NOMO-1 (cell line): ENCODE data around the gene NPPC.
"Not testable (repeated sequence)": the region's sequence is repeated elsewhere in the genome, so short reads cannot be mapped to it uniquely, and the experiment has no call there.

Experiments
- DNase-seq, 2 experiments: peaks; one replicate each; lab custom pipeline; 2025; ENCODE audit not compliant: unreplicated experiment in 2 of 2; lab: John Stamatoyannopoulos, UW

The NPPC gene

DNA sequence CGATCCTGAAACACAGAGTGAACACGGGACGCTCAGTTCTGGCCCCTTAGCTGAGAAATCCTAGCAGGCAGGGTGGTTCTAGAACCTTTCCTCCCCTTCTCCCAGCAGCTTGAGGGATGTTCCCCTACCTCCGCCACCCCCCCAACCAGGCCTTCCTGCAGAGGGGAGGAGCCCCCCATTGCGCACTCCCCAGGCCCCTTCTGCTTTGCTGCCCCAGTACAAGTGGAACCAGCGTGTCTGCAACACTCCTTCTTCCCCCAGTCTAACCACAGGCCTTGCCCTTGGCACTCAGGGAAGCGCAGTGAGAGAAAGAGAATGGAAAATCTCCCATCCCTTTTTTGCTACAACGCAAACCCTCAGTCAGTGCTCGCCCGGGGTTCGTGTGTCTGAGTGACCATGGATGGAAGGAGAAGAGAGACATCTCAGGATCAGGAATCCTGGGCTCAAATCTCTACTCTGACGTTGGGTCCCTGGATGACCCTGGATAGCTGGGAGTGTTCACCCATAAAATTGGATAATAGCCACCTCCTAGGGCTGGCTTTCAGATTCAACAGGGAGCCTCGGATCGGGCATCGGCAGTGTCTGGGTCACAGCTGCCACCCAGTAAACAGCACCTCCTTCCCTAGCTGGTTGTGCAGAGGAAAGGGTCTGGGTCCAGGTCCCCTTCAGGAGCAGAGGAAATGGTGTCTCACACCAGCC lies 3.7 kb downstream of the NPPC start:
- no peak for DNase-seq

- no peak for DNase-seq
Measured at GRCh38 chr2:231920795-231921194, 5.4 kb downstream of the NPPC start.

- no peak for DNase-seq
Measured at GRCh38 chr2:231920366-231920765, 5.8 kb downstream of the NPPC start.

DNA sequence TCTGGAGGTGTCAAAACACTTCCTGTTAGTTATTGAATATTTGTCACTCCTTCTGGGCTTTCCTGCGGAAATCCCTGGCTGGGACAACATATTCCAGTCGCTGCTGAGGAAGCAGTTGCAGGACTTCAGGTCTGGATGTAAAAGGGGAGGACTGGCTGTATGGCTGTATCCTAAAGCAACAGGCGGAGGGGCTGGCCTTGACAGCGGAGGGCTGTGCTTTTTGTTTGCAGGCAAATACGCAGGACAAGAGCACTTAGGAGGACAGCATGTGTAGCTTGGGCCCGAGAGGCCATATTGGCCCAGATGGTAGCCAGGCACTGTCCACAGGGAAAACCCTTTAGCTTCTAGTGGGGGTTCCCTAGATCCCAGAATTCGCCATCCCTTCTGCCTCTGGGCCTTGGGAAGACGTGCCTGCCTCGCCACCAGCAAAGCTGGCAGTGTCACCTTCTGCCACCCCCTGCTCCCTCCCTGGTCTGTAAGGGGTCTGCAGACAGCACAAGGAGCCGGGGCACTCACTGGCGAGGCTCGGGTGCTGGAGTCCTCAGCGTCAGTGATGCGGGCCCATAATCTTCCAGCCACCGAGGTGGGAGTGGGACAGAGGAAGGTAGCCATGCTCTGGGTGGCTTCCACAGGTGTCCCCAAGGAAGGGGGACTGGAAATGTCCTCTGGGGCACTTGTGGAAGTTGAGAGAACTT lies 6.7 kb downstream of the NPPC start:
- DNase-seq = no peak

DNA sequence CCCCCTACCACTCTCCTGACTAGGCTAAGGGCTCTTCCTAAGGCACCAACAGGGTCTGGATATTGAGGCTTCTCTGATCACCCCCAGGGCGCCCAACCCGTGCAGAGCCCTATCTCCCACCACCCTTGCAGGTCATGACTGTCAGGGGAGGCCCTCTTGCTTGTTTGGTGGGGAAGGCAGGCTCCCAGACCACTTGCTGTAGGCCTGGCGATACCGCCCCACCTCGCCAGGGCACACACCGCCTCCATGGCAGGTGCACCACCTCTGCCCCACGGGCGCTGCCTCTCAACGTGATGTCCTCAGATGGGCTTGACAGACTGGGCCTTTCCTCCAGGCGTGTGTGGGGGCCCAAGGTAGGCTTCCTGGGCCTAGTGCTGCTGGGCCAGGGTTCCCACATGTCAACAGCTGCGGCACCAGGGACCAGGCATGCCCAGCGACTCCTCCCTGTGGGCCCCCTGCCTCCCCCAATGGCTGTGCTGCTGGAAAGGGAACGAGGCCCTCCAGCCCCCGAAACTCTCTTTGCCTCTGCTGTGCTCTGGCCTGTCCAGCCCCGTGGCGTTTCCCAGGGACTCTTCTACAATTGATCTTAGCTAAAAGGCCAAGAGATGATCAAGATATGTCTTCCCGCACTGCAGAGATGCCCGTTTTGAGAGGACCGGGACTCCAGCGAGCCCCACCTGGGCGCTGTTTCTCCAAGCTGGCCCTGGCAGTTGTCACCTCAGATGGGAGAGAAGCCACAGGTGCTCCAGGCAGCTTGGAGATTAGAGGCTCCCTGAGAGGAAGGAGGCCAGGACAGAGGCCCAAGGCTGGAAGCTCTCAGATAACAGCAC lies 7.5 kb downstream of the NPPC start:
- no peak for DNase-seq

DNA sequence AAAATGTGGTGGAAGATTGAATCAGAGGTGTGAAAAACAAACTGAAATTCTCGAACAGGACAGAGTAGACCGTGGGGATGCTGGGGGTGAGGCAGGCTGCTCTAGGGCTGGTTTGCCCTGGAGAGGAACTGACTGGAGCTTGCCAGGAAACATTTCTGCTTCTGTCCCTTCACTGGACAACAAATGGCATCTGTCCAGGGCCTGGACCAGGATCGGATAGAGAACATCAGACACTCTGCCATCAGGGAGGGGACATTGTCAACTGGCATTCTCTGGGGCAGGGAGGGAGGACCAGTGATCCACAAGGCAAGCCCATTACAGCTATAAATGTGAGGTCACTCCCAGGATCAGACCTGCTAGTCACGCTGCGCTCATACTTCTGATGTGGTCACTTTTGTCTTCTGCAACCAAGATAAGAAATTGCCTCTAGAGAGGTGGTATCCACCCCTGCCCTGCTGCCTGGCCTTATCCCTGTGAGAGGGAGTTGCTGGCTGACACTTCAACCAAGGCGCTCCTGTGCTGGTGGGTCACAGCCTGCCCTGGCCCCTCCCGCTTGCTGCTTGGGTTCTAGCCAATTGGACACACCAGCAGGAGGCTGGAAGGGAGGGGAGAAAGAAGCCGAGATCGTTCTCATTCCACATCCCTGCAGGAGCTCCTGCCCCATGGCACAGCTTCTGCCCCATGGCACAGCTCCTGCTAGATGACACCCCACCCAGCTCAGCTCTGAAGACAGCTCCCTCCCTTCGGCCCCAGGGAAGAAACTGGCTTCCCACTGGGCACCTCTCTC lies 8.7 kb downstream of the NPPC start:
- no peak for DNase-seq

- DNase-seq = no peak
Measured at GRCh38 chr2:231914077-231914690, 12.0 kb downstream of the NPPC start.

DNA sequence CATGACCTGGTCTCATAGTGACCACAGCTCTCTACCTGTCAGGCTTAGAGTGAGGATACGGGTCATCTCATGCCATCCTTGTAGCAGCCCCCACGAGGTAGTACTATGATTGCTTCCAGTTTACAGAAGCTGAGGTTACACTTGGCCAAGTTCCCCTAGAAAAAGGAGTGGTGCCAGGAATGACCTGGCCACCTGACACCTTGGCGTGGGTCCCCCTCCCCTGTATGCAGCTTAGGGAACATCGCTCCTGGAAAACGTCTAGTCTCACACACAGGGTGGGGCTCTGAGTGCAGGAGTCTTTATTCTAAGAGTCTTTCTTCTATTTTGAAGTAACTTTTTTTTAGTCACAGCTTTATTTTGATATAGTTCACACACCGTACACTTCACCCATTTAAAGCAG lies 14.8 kb downstream of the NPPC start:
- DNase-seq = no peak

- DNase-seq = no peak
Measured at GRCh38 chr2:231910771-231911170, 15.4 kb downstream of the NPPC start.

GRCh38 chr2:231910161-231910560 lies 16.0 kb downstream of the NPPC start:
- DNase-seq = not testable (repeated sequence)

- no peak for DNase-seq
Measured at GRCh38 chr2:231909631-231910030, 16.6 kb downstream of the NPPC start.

GRCh38 chr2:231908584-231908983 lies 17.6 kb downstream of the NPPC start:
- DNase-seq = no peak

DNA sequence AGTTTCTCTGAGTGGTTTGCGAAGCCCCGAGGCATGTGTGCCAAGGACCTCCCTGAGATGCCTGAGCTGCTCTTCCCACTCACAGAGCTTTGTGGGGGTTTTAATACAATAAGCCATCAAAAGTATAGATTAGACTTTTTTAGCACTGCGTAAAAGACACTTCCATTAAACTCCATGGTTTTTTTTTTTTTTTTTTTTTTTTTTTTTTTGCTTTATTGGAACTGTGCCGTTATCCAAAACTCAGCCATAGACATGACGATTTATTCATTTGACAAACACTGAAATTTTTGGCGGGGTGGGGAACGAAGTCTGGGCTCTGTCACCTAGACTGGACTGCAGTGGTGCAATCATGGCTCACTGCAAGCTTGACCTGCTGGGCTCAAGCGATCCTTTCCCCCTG lies 18.4 kb downstream of the NPPC start:
- no peak for DNase-seq

- DNase-seq = no peak
Measured at GRCh38 chr2:231905026-231905425, 21.2 kb downstream of the NPPC start.

GRCh38 chr2:231904161-231904611 lies 22.0 kb downstream of the NPPC start:
- no peak for DNase-seq

- DNase-seq = no peak
Measured at GRCh38 chr2:231902598-231902997, 23.6 kb downstream of the NPPC start.

GRCh38 chr2:231900972-231901371 lies 25.2 kb downstream of the NPPC start:
- DNase-seq = no peak

GRCh38 chr2:231900486-231900942 lies 25.7 kb downstream of the NPPC start:
- DNase-seq = peak; percentile 72 to 74

DNA sequence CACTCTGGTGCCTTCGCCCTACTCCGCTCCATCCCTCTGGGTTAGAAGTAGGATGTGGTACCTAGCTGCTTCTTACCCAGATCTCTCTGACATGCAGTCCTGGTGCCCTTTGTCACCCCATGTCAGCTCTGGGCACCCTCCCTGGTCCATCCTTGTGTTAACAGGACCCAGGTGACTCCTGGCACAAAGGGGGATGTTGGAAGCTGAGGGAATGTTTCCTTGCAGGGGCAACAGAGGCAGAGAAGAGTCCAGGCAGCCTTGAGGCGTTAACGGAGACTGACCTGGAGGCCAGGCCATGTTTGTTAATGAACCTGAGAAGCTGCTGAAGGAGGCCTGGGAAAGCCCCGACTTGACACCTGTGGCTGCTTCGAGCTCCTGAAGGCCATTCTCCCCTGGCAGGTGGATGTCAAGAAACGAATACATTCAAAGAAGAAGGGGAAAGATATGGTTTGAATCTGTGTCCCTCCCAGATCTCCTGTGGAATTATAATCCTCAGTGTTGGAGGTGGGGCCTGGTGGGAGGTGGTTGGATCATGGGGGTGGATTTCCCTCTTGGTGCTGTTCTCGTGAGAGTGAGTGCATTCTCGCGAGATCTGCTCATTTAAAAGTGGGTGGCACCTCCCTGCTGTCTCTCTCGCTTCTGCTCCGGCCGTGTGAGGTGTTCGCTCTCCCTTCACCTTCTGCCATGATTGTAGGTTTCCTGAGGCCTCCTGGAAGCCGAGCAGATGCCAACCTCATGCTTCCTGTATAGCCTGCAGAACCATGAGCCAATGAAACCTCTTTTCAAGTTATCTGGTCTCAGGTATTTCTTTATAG lies 31.4 kb downstream of the NPPC start:
- no peak for DNase-seq
